ENCODE results near the gene ZNF141.

ZNF141 gene

GRCh38 chr4:336099-336892 lies 1.3 kb upstream of the ZNF141 start:
- H3K4me2 ChIP-seq (ENCODE audit: low read length), result peak overlapping the region; percentile 95
- peaks cover 7% of the 10 kb centered on the region for H3K4me1 ChIP-seq (ENCODE audit: control insufficient read depth, insufficient read depth, low read length)
- no peaks in the 10 kb centered on the region for H3K9me3 ChIP-seq (replicated peaks; ENCODE audit: low read length)
- peaks cover 8% of the 10 kb centered on the region for H3K36me3 ChIP-seq (ENCODE audit: insufficient read depth, low read length)
- peak overlapping the region; percentile 91 for H3K9ac ChIP-seq (ENCODE audit: low read depth, low read length)
- no peaks in the 10 kb centered on the region for H3K27me3 ChIP-seq (ENCODE audit: control insufficient read depth, insufficient read depth, low read length)
- peak overlapping the region; percentile 92 for H3K4me3 ChIP-seq (ENCODE audit: low read length)

- Histone ChIP-seq H3K4me3 (ENCODE audit: low read length) (peak overlapping the region; percentile 92), H3K36me3 (ENCODE audit: insufficient read depth, low read length) (peaks cover 11% of the 10 kb centered on the region), H3K9ac (ENCODE audit: low read depth, low read length) (peak overlapping the region; percentile 91)
Observed at GRCh38 chr4:336893-337142, 796 bp upstream of the ZNF141 start.

GRCh38 chr4:337932-338758 lies 531 bp downstream of the ZNF141 start:
- peaks cover 7% of the 10 kb centered on the region for H3K9me3 ChIP-seq (replicated peaks; ENCODE audit: low read length)
- peaks cover 11% of the 10 kb centered on the region for H3K36me3 ChIP-seq (ENCODE audit: insufficient read depth, low read length)
- H3K4me2 ChIP-seq (ENCODE audit: low read length), result peak overlapping the region; percentile 95
- peak overlapping the region; percentile 91 for H3K9ac ChIP-seq (ENCODE audit: low read depth, low read length)
- H3K4me1 ChIP-seq (ENCODE audit: control insufficient read depth, insufficient read depth, low read length), result peaks cover 7% of the 10 kb centered on the region
- H3K27me3 ChIP-seq (ENCODE audit: control insufficient read depth, insufficient read depth, low read length), result no peaks in the 10 kb centered on the region
- peak overlapping the region; percentile 92 for H3K4me3 ChIP-seq (ENCODE audit: low read length)

More at GRCh38 chr4:336893-337142, 796 bp upstream of the ZNF141 start:
- H3K27me3 ChIP-seq (ENCODE audit: control insufficient read depth, insufficient read depth, low read length), result no peaks in the 10 kb centered on the region
- no peaks in the 10 kb centered on the region for H3K9me3 ChIP-seq (replicated peaks; ENCODE audit: low read length)
- H3K4me2 ChIP-seq (ENCODE audit: low read length), result peak overlapping the region; percentile 95
- H3K4me1 ChIP-seq (ENCODE audit: control insufficient read depth, insufficient read depth, low read length), result peaks cover 7% of the 10 kb centered on the region

GRCh38 chr4:338759-339097 lies 1.1 kb downstream of the ZNF141 start:
- Histone ChIP-seq H3K9ac (ENCODE audit: low read depth, low read length) (peak overlapping the region; percentile 91), H3K36me3 (ENCODE audit: insufficient read depth, low read length) (peaks cover 11% of the 10 kb centered on the region), H3K27me3 (ENCODE audit: control insufficient read depth, insufficient read depth, low read length) (no peaks in the 10 kb centered on the region), H3K9me3 (replicated peaks; ENCODE audit: low read length) (peaks cover 7% of the 10 kb centered on the region), H3K4me2 (ENCODE audit: low read length) (peak overlapping the region; percentile 95), H3K4me3 (ENCODE audit: low read length) (peak overlapping the region; percentile 92), H3K4me1 (ENCODE audit: control insufficient read depth, insufficient read depth, low read length) (peaks cover 7% of the 10 kb centered on the region)

GRCh38 chr4:340011-340410 lies 2.4 kb downstream of the ZNF141 start:
- Histone ChIP-seq H3K4me3 (ENCODE audit: low read length) (no peak overlapping the region), H3K27me3 (ENCODE audit: control insufficient read depth, insufficient read depth, low read length) (no peaks in the 10 kb centered on the region), H3K36me3 (ENCODE audit: insufficient read depth, low read length) (peaks cover 15% of the 10 kb centered on the region), H3K4me1 (ENCODE audit: control insufficient read depth, insufficient read depth, low read length) (peaks cover 7% of the 10 kb centered on the region), H3K9ac (ENCODE audit: low read depth, low read length) (no peak overlapping the region), H3K4me2 (ENCODE audit: low read length) (no peak overlapping the region), H3K9me3 (replicated peaks; ENCODE audit: low read length) (peaks cover 7% of the 10 kb centered on the region)

GRCh38 chr4:373062-373839 lies 35.6 kb downstream of the ZNF141 start:
- no peak overlapping the region for H3K9ac ChIP-seq (ENCODE audit: low read depth, low read length)
- no peaks in the 10 kb centered on the region for H3K27me3 ChIP-seq (ENCODE audit: control insufficient read depth, insufficient read depth, low read length)
- no peak overlapping the region for H3K4me2 ChIP-seq (ENCODE audit: low read length)
- no peak overlapping the region for H3K4me3 ChIP-seq (ENCODE audit: low read length)
- peaks cover 70% of the 10 kb centered on the region for H3K9me3 ChIP-seq (replicated peaks; ENCODE audit: low read length)
- no peaks in the 10 kb centered on the region for H3K4me1 ChIP-seq (ENCODE audit: control insufficient read depth, insufficient read depth, low read length)
- peaks cover 37% of the 10 kb centered on the region for H3K36me3 ChIP-seq (ENCODE audit: insufficient read depth, low read length)

- peak overlapping the region; percentile 4 for H3K4me3 ChIP-seq (ENCODE audit: low read length)
- peaks cover 35% of the 10 kb centered on the region for H3K36me3 ChIP-seq (ENCODE audit: insufficient read depth, low read length)
- H3K4me1 ChIP-seq (ENCODE audit: control insufficient read depth, insufficient read depth, low read length), result no peaks in the 10 kb centered on the region
- H3K9me3 ChIP-seq (replicated peaks; ENCODE audit: low read length), result peaks cover 70% of the 10 kb centered on the region
- H3K9ac ChIP-seq (ENCODE audit: low read depth, low read length), result no peak overlapping the region
- no peaks in the 10 kb centered on the region for H3K27me3 ChIP-seq (ENCODE audit: control insufficient read depth, insufficient read depth, low read length)
- H3K4me2 ChIP-seq (ENCODE audit: low read length), result no peak overlapping the region
Observed at GRCh38 chr4:374298-375160, 36.9 kb downstream of the ZNF141 start.

GRCh38 chr4:384311-385010 lies 46.8 kb downstream of the ZNF141 start:
- Histone ChIP-seq H3K9ac (ENCODE audit: low read depth, low read length) (no peak overlapping the region), H3K4me2 (ENCODE audit: low read length) (no peak overlapping the region), H3K36me3 (ENCODE audit: insufficient read depth, low read length) (no peaks in the 10 kb centered on the region), H3K27me3 (ENCODE audit: control insufficient read depth, insufficient read depth, low read length) (no peaks in the 10 kb centered on the region), H3K9me3 (replicated peaks; ENCODE audit: low read length) (peaks cover 29% of the 10 kb centered on the region), H3K4me1 (ENCODE audit: control insufficient read depth, insufficient read depth, low read length) (no peaks in the 10 kb centered on the region), H3K4me3 (ENCODE audit: low read length) (no peak overlapping the region)

- H3K4me2 ChIP-seq (ENCODE audit: low read length), result no peak overlapping the region
- H3K36me3 ChIP-seq (ENCODE audit: insufficient read depth, low read length), result no peaks in the 10 kb centered on the region
- no peak overlapping the region for H3K9ac ChIP-seq (ENCODE audit: low read depth, low read length)
- no peaks in the 10 kb centered on the region for H3K4me1 ChIP-seq (ENCODE audit: control insufficient read depth, insufficient read depth, low read length)
- H3K9me3 ChIP-seq (replicated peaks; ENCODE audit: low read length), result peaks cover 17% of the 10 kb centered on the region
- no peaks in the 10 kb centered on the region for H3K27me3 ChIP-seq (ENCODE audit: control insufficient read depth, insufficient read depth, low read length)
- no peak overlapping the region for H3K4me3 ChIP-seq (ENCODE audit: low read length)
Observed at GRCh38 chr4:385934-386707, 48.5 kb downstream of the ZNF141 start.

- Histone ChIP-seq H3K9me3 (replicated peaks; ENCODE audit: low read length) (peaks cover 17% of the 10 kb centered on the region), H3K36me3 (ENCODE audit: insufficient read depth, low read length) (no peaks in the 10 kb centered on the region), H3K4me1 (ENCODE audit: control insufficient read depth, insufficient read depth, low read length) (no peaks in the 10 kb centered on the region), H3K4me2 (ENCODE audit: low read length) (no peak overlapping the region), H3K9ac (ENCODE audit: low read depth, low read length) (no peak overlapping the region), H3K27me3 (ENCODE audit: control insufficient read depth, insufficient read depth, low read length) (no peaks in the 10 kb centered on the region), H3K4me3 (ENCODE audit: low read length) (no peak overlapping the region)
Observed at GRCh38 chr4:386708-387105, 49.1 kb downstream of the ZNF141 start.

Measured in skeletal muscle satellite cell (primary cell).